Fibroblast of lung (primary cell): ENCODE data around the gene SRSF9. TPM values are rescaled to one million over a fixed set of nuclear protein-coding genes. Genes with fewer than 3 reads are reported as not detected.

Experiments
- DNase-seq, 2 donors: peaks; one replicate each; pipeline versions ENCODE4 v3.0.0 to v3.0.0-alpha.2; 2010; ENCODE audit warnings: low read depth in 2 of 2
- H2AFZ ChIP-seq: 2 replicates; pipeline ENCODE4 v1.5.1; 2012; ENCODE audit warnings: low read length, control low read depth, inconsistent platforms
- H3K27ac ChIP-seq: 2 replicates; pipeline ENCODE4 v1.5.1; 2011; ENCODE audit warnings: low read length, control low read depth; ENCODE audit not compliant: insufficient read depth
- H3K27me3 ChIP-seq: 2 replicates; pipeline ENCODE4 v1.5.1; 2011; ENCODE audit warnings: mild to moderate bottlenecking, low read length; ENCODE audit not compliant: control insufficient read depth, insufficient read depth
- H3K36me3 ChIP-seq: 2 replicates; pipeline ENCODE4 v1.5.1; 2011; ENCODE audit warnings: low read length; ENCODE audit not compliant: control insufficient read depth, insufficient read depth
- H3K4me1 ChIP-seq: 2 replicates; pipeline ENCODE4 v1.5.1; 2011; ENCODE audit warnings: low read length; ENCODE audit not compliant: control insufficient read depth, insufficient read depth; ENCODE audit errors: extremely low read depth
- H3K4me2 ChIP-seq: 2 replicates; pipeline ENCODE4 v1.5.1; 2011; ENCODE audit warnings: low read length, control low read depth; ENCODE audit not compliant: insufficient read depth; ENCODE audit errors: extremely low read depth
- H3K4me3 ChIP-seq, 4 experiments: fragments of 200-600 bp in 1 of 4; sonication (generic) in 1 of 4; replicated peaks in 1 of 4; 2 replicates each; pipeline ENCODE4 v1.5.1; 2011 to 2016; ENCODE audit warnings: low read length in 4 of 4, low read depth in 3 of 4, mild to moderate bottlenecking in 3 of 4, control low read depth in 2 of 4, inconsistent platforms in 1 of 4, mixed read lengths in 1 of 4; ENCODE audit not compliant: insufficient read depth in 1 of 4; ENCODE audit errors: control extremely low read depth in 1 of 4
- H3K79me2 ChIP-seq: 2 replicates; pipeline ENCODE4 v1.5.1; 2012; ENCODE audit warnings: mild to moderate bottlenecking, low read length, inconsistent platforms; ENCODE audit not compliant: control insufficient read depth, insufficient read depth
- H3K9ac ChIP-seq: 2 replicates; pipeline ENCODE4 v1.5.1; 2011; ENCODE audit warnings: mild to moderate bottlenecking, low read length, control low read depth; ENCODE audit not compliant: insufficient read depth
- H3K9me3 ChIP-seq: 2 replicates; pipeline ENCODE4 v1.5.1; 2012; ENCODE audit warnings: low read depth, low read length; ENCODE audit not compliant: control insufficient read depth, insufficient read depth
- H4K20me1 ChIP-seq: 2 replicates; pipeline ENCODE4 v1.5.1; 2011; ENCODE audit warnings: low read length; ENCODE audit not compliant: control insufficient read depth, insufficient read depth; ENCODE audit errors: extremely low read depth
- EZH2 ChIP-seq: IDR thresholded peaks from 2 replicates; pipeline ENCODE4 v1.5.1; 2012; ENCODE audit warnings: low read length, control low read depth, mild to moderate bottlenecking; ENCODE audit errors: missing control alignments
- polyA plus RNA-seq, 2 donors: library from polyadenylated mRNA; depleted of rRNA in 1 of 2; stranded (reverse) in 1 of 2; unstranded in 1 of 2; fragments of >200 nt; gene quantifications; 2 replicates each; pipeline ENCODE4 v1.2.1, GENCODE V29; 2011 to 2012; ENCODE audit warnings: missing spikeins in 1 of 2
- total RNA-seq: library from RNA; depleted of rRNA; stranded (reverse); fragments of >200 nt; gene quantifications from 2 replicates; pipeline ENCODE4 v1.2.1, GENCODE V29; 2014
- TF ChIP-seq, protein P1 (sequence below), 2 donors: IDR thresholded peaks in 1 of 2; conservative IDR thresholded peaks in 1 of 2; 1 replicate in 1 of 2; 2 replicates in 1 of 2; pipeline ENCODE4 v1.5.1; 2011 to 2012; ENCODE audit warnings: low read length in 2 of 2, control low read depth in 1 of 2, inconsistent platforms in 1 of 2, low read depth in 1 of 2, mild to moderate bottlenecking in 1 of 2

Gene SRSF9
- total and polyA plus RNA-seq, 2 donors (not counting 1 experiment from before 2014, with no cell fraction given): 150 to 188 TPM

- Histone ChIP-seq H3K9me3 (no peaks in the 10 kb centered on the region), H3K36me3 (peaks cover 18% of the 10 kb centered on the region), H3K4me1 (no peaks in the 10 kb centered on the region), H3K4me3 (no peak overlapping the region), H2AFZ (no peak overlapping the region), H3K27me3 (no peaks in the 10 kb centered on the region), H3K9ac (no peak overlapping the region), H3K79me2 (peaks cover 30% of the 10 kb centered on the region), H3K27ac (no peak overlapping the region), H4K20me1 (peaks cover 3% of the 10 kb centered on the region), H3K4me2 (no peak overlapping the region)
- TF ChIP-seq EZH2: no peak
- DNase-seq: no peak
These were observed 7.4 kb downstream of the SRSF9 start for GRCh38 chr12:120462099-120462640.

DNA sequence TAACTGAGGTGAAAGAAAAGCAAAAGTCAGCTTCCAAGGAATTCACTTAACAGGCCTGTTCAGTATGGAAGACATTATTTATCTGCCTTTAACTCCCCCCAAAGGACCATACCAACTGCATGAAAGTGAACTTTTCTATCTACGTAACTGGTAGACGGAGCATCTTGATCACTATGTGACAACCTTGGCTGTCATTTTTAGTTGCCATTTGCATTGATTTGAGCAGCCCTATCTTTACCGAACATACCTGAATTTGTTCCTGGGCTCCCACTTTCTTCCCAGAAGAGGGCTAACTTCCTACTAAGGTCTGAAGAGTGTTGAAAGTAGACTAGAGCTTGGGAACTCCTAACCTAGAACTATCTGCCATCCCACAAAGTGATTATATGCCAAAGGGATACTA is 9.4 kb downstream of the SRSF9 start:
- H3K4me3 ChIP-seq: no peak overlapping the region
- peaks cover 18% of the 10 kb centered on the region for H3K36me3 ChIP-seq
- H3K4me2 ChIP-seq: no peak overlapping the region
- H4K20me1 ChIP-seq: no peaks in the 10 kb centered on the region
- H2AFZ ChIP-seq: no peak overlapping the region
- no peaks in the 10 kb centered on the region for H3K9me3 ChIP-seq
- H3K9ac ChIP-seq: no peak overlapping the region
- no peak for DNase-seq
- H3K79me2 ChIP-seq: peaks cover 10% of the 10 kb centered on the region
- H3K27me3 ChIP-seq: no peaks in the 10 kb centered on the region
- no peak overlapping the region for H3K27ac ChIP-seq
- H3K4me1 ChIP-seq: no peaks in the 10 kb centered on the region
- TF ChIP-seq, protein P1, sequence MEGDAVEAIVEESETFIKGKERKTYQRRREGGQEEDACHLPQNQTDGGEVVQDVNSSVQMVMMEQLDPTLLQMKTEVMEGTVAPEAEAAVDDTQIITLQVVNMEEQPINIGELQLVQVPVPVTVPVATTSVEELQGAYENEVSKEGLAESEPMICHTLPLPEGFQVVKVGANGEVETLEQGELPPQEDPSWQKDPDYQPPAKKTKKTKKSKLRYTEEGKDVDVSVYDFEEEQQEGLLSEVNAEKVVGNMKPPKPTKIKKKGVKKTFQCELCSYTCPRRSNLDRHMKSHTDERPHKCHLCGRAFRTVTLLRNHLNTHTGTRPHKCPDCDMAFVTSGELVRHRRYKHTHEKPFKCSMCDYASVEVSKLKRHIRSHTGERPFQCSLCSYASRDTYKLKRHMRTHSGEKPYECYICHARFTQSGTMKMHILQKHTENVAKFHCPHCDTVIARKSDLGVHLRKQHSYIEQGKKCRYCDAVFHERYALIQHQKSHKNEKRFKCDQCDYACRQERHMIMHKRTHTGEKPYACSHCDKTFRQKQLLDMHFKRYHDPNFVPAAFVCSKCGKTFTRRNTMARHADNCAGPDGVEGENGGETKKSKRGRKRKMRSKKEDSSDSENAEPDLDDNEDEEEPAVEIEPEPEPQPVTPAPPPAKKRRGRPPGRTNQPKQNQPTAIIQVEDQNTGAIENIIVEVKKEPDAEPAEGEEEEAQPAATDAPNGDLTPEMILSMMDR (conservative IDR thresholded peaks at IDR 0.05 in 1 of 2, IDR thresholded peaks at IDR 0.05 in 1 of 2; ENCODE audit: low read depth in 1 of 2, low read length in 2 of 2): no peak
- TF ChIP-seq EZH2: no peak

DNA sequence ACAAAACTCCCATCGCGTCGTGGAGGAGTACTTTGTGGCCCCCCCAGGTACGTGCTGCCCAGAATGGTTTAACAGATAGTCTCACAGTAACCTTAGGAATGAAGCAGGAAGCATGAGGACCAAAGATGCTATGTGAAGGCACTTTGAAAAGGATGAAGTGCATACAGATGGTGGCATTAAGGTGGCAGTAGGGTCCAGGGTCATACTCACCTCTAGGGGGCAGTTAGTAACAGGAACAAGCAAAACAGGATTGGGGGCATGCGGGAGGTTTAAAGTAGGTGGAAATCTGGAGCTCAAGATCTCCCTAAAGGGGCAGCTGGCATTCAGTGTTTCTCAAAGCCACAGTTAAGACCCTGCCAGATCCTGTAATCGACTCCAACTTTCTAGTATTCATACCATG is 12.4 kb downstream of the SRSF9 start:
- no peaks in the 10 kb centered on the region for H3K9me3 ChIP-seq
- no peak for DNase-seq
- no peaks in the 10 kb centered on the region for H3K79me2 ChIP-seq
- H3K27me3 ChIP-seq: no peaks in the 10 kb centered on the region
- peaks cover 6% of the 10 kb centered on the region for H3K36me3 ChIP-seq
- no peak overlapping the region for H3K4me2 ChIP-seq
- H3K9ac ChIP-seq: no peak overlapping the region
- TF ChIP-seq, protein P1 (conservative IDR thresholded peaks at IDR 0.05 in 1 of 2, IDR thresholded peaks at IDR 0.05 in 1 of 2; ENCODE audit: low read depth in 1 of 2, low read length in 2 of 2): peak in 1 of 2 donors; percentile 31
- TF ChIP-seq EZH2: no peak
- no peak overlapping the region for H3K27ac ChIP-seq
- no peak overlapping the region for H2AFZ ChIP-seq
- H4K20me1 ChIP-seq: no peaks in the 10 kb centered on the region
- H3K4me3 ChIP-seq: no peak overlapping the region
- no peaks in the 10 kb centered on the region for H3K4me1 ChIP-seq
